K562 (cell line): ENCODE measurements around the gene NUP85. TPM values are rescaled to one million over a fixed set of nuclear protein-coding genes. Genes with fewer than 3 reads are reported as not detected.
A peak's percentile ranks its signal among the peaks of the same experiment; 100 is the strongest.

Experiments used
- ADNP ChIP-seq: fragments of 200-800 bp; sonication (Bioruptor generic); IDR thresholded peaks from 2 replicates; pipeline ENCODE4 v1.6.1; 2016; ENCODE audit warnings: missing genetic modification characterization, missing compliant biosample characterization
- ELF1 ChIP-seq: fragments of 200-800 bp; sonication (Bioruptor generic); IDR thresholded peaks from 2 replicates; pipeline ENCODE4 v1.6.1; 2016; ENCODE audit warnings: missing genetic modification characterization, missing compliant biosample characterization
- HLTF ChIP-seq: fragments of 450-650 bp; IDR thresholded peaks from 2 replicates; pipeline ENCODE4 v1.6.1; 2016
- HMG20B ChIP-seq: fragments of 250-450 bp; sonication (Bioruptor Pico); IDR thresholded peaks from 2 replicates; pipeline ENCODE4 v1.5.0; 2021; ENCODE audit warnings: mild to moderate bottlenecking
- NCOR1 ChIP-seq: fragments of 450-650 bp; IDR thresholded peaks from 2 replicates; pipeline ENCODE4 v1.6.1; 2016; ENCODE audit warnings: mild to moderate bottlenecking, moderate library complexity
- PHF21A ChIP-seq: fragments of 450-650 bp; IDR thresholded peaks from 2 replicates; pipeline ENCODE4 v1.6.1; 2017; ENCODE audit warnings: low read depth, borderline replicate concordance
- POLR2H ChIP-seq: IDR thresholded peaks from 2 replicates; pipeline ENCODE4 v1.6.1; 2016; ENCODE audit warnings: missing genetic modification characterization, low read depth, mild to moderate bottlenecking, control low read depth, missing compliant biosample characterization, moderate library complexity
- PPARD ChIP-seq: fragments of 250-450 bp; sonication (Bioruptor Pico); IDR thresholded peaks from 2 replicates; pipeline ENCODE4 v1.8.0; 2022; ENCODE audit warnings: inconsistent platforms, mild to moderate bottlenecking, moderate library complexity
- TBL1XR1 ChIP-seq, 2 experiments: IDR thresholded peaks; 2 replicates each; pipeline ENCODE4 v1.6.1; 2012; ENCODE audit warnings: improper control_type of control experiment in 2 of 2, low read length in 2 of 2, mild to moderate bottlenecking in 1 of 2
- ZBTB17 ChIP-seq: fragments of 450-650 bp; formaldehyde crosslinking; IDR thresholded peaks from 2 replicates; pipeline ENCODE4 v1.4.0; 2020; ENCODE audit warnings: mild to moderate bottlenecking
- ZMIZ1 ChIP-seq, 2 experiments: fragments of 150-350 bp in 1 of 2; IDR thresholded peaks; 2 replicates each; pipeline ENCODE4 v1.6.1; 2012 to 2016; ENCODE audit warnings: low read depth in 2 of 2, low read length in 2 of 2, mild to moderate bottlenecking in 1 of 2, moderate library complexity in 1 of 2
- ZNF41 ChIP-seq: fragments of 250-450 bp; sonication (Bioruptor Pico); conservative IDR thresholded peaks from 2 replicates; pipeline ENCODE4 v1.4.0; 2020; ENCODE audit warnings: mild to moderate bottlenecking
- ZNF644 ChIP-seq: fragments of 200-800 bp; sonication (Bioruptor generic); IDR thresholded peaks from 2 replicates; pipeline ENCODE4 v1.6.1; 2016; ENCODE audit warnings: low read depth, missing genetic modification characterization, missing compliant biosample characterization
- polyA plus RNA-seq, 8 experiments: library from polyadenylated mRNA; depleted of rRNA in 4 of 8; stranded (reverse) in 5 of 8; unstranded in 3 of 8; fragments of >200 nt; fragmentation: Nextera tagmentation in 2 of 8; fragmentation: Illumina TruSeq in 1 of 8; extraction: Ambion mirVana in 2 of 8; extraction: Trizol in 1 of 8; gene quantifications; 2 replicates each; pipeline versions ENCODE4 v1.2.1 to v1.2.3, GENCODE V29; 2011 to 2014; ENCODE audit warnings: inconsistent platforms in 1 of 8, missing spikeins in 1 of 8
- total RNA-seq, 7 experiments: library from RNA; depleted of rRNA in 6 of 7; stranded (reverse); fragments of >200 nt in 6 of 7; fragmentation: Illumina TruSeq in 2 of 7; extraction: Trizol in 2 of 7; gene quantifications; 2 replicates each; pipeline versions ENCODE4 v1.2.1 to v1.2.3, GENCODE V29; 2011 to 2021; ENCODE audit warnings: low replicate concordance in 1 of 7

The NUP85 gene
- total and polyA plus RNA-seq, 9 of the 15 experiments (the other 6 are each of a cell fraction or from before 2014, with no cell fraction given) = 50.2 to 177 (median 110) TPM

- TF ChIP-seq HMG20B (CRISPR knock-in tag) (no peak), ADNP (tag) (no peak), POLR2H (tag) (peak; percentile 87), TBL1XR1 (IDR thresholded peaks at IDR 0.05; ENCODE audit: low read length in 2 of 2) (no peak), ZNF41 (CRISPR knock-in tag) (peak; percentile 76; the same call in 1 of the 2 replicates), ZNF644 (peak; percentile 98), HLTF (no peak), ZMIZ1 (IDR thresholded peaks at IDR 0.05; ENCODE audit: low read depth in 2 of 2, low read length in 2 of 2) (no peak), PPARD (CRISPR knock-in tag) (no peak), NCOR1 (no peak), PHF21A (no peak), ELF1 (tag) (no peak), ZBTB17 (no peak; the same call in 1 of the 2 replicates)
Measured at GRCh38 chr17:75182569-75183436, 22.7 kb upstream of the NUP85 start, which contains the start of gene SUMO2 (continued).
